IPS DF 4.7 (cell line): ENCODE data around the gene FAM20C.
"Not testable (repeated sequence)": the region's sequence is repeated elsewhere in the genome, so short reads cannot be mapped to it uniquely, and the experiment has no call there.

ENCODE experiments used
- DNase-seq: peaks from one replicate; pipeline ENCODE4 v3.0.0-alpha.2; 2013; ENCODE audit warnings: low spot score; ENCODE audit errors: extremely low read depth

Gene FAM20C

GRCh38 chr7:240887-241421 lies 48.6 kb downstream of the FAM20C start:
- DNase-seq: no peak

GRCh38 chr7:241513-241912 lies 49.1 kb downstream of the FAM20C start:
- no peak for DNase-seq

- not testable (repeated sequence) for DNase-seq
Measured at GRCh38 chr7:242826-243579, 50.6 kb downstream of the FAM20C start.

- DNase-seq: not testable (repeated sequence)
Measured at GRCh38 chr7:243580-243978, 51.2 kb downstream of the FAM20C start.

- no peak for DNase-seq
Measured at GRCh38 chr7:244974-245373, 52.6 kb downstream of the FAM20C start.

GRCh38 chr7:245574-246295 lies 53.4 kb downstream of the FAM20C start:
- no peak for DNase-seq

DNA sequence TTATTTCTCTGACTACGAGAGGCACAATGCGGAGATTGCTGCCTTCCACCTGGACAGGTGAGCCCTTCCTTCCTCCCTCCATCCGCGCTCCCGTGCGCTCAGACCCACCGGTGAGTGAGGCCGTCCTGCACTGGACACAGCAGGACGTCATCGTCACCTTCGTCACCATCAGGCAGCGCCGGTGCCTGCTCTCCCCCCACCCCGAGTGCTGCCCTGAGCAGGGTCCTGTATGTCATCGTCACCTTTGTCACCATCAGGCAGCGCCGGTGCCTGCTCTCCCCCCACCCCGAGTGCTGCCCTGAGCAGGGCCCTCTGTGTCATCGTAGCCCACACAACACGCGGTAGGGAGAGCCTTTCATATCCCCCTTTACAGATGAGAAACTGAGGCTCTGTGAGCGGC lies 54.1 kb downstream of the FAM20C start:
- DNase-seq: no peak

DNA sequence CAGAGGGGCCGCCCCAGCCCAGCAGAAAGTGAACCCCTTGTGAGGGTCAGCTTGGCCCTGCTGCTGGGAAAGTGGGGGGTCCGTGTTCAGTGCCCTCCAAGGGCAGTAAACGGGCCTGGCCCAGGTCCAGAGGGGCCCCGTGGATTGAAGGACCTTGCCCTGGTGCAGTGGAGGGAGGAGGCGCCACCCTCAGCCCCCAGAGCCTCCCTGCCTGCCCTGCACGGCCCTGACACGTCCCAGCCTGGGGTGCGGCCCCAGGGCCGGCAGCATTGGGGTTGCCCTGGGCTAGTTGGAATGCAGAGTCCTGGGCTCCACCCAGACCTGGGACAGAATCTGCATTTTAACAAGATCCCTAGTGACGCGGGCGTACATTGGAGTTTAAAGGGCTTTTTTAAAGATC lies 54.8 kb downstream of the FAM20C start:
- DNase-seq: no peak

DNA sequence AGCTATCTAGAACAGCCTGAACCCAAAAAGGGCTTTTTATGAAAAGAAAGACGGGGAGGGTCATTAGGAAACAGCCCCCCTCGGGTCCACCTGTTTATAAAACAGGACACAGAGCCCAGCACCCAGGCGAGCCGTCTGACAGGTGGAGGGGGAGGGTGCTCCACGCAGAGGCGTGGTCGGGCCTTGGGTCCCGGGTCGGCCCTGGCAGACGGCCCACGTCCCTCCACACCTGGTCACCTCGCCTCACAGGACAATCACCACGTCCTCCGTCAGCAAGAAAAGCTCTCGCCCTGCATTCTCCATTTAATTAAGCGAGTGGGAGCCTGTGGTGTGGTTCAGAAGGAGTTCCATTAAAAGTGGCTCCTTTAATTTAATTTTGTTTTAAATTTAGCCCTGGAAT lies 55.3 kb downstream of the FAM20C start:
- no peak for DNase-seq

DNA sequence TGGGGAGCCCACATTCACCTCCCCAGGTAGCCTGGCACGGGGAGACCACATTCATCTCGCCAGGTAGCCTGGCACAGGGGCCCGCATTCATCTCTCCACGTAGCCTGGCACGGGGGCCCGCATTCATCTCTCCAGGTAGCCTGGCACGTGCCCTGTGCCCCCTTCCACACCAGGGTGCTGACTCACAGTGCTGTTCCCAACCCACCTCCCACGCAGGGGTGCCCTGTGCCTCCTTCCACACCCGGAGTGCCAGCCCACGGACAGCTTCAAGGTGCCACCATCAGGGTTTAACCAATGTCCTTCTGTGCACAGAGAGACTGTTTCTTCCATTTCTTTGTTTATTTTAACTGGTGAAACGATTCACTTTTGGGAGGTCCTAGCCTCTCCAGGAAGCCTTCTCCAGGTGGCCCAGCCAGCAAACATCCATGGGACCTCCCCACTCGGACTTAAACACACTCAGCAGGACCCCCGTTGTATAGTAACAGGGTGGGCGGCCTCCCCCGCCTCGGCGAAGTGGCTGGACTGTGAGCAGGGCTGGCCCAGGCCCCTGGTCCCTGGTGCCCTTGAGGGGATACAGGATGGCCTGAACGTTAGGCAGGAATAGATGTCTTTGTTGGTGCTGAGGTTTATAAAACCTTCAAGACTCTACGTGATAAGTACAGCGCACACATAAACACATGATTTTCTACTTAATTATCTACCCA lies 56.5 kb downstream of the FAM20C start:
- DNase-seq: no peak

GRCh38 chr7:249989-250388 lies 57.6 kb downstream of the FAM20C start:
- DNase-seq: no peak

- no peak for DNase-seq
Measured at GRCh38 chr7:250523-250922, 58.2 kb downstream of the FAM20C start.

DNA sequence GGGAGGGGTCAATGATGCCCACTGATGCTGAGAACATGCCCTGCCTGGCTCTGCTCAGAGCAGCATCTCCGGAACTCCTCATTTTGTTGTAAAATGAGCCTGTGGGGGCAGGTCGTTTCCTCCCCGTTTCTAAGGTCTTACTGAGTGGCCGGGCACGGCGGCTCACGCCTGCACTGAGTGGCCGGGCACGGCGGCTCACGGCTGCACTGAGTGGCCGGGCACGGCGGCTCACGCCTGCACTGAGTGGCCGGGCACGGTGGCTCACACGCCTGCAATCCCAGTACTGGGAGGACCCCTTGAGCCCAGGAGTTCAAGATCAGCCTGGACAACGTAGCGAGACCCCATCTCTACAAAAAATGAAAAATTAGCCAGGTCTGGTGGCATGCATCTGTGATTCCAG lies 58.6 kb downstream of the FAM20C start:
- no peak for DNase-seq

DNA sequence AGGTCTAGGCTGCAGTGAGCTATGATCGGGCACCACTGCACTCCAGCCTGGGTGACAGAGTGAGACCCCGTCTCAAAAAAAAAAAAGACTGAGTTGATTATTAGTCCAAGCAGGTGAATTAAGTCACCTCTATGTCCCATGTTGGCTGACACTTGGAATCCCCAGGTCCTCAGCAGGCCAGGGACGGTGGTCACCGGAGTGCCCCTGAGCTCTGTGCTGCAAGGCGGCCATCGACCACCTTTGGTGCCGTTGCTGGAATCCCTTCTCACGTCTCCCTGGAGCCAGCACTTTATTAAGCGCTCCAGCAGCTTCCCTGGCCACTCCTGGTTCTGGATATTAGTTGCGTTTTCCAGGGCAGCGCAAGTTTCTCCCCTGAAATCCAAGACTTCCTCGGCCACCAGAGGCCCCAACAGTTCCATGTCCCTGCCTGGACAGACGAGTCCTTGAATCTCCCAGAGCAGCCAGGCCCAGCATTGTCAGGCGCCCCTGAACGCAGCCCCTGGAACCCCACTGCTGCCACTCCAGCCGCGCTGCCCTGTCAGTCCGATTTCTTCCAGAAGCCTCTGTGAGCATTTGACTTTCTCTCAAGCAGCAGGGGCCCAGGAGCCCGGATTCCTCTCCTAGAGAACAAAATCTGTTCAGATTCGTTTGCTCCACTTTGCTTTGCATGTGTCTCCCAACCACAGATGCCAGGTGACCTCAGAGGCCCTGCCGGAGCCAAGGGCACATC lies 59.2 kb downstream of the FAM20C start:
- DNase-seq: no peak

DNA sequence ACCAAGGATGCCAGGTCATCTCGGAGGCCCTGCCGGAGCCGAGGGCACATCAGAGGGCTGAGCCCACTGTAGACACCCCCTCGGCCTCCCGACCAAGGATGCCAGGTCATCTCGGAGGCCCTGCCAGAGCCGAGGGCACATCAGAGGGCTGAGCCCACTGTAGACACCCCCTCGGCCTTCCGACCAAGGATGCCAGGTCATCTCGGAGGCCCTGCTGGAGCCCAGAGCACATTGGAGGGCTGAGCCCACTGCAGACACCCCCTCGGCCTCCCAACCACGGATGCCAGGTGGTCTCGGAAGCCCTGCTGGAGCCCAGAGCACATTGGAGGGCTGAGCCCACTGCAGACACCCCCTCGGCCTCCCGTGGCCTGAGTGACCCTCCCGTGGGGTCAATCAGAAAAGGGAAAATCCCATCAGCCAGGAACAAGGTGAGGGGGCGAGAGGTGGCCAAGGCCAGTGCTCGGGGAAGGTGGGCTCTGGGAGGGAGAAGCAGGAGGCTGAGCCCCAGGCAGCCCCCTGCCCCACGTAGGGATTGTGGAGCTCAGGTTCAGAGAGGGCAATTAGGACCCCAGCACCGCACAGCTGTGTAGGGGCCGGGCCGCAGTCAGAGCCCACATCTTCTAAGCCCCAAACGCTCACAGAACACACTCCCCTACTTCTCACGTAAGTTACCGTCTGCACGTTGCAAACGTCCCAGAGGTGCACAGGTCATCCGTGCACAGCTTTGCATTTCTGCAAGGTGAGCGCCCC lies 60.0 kb downstream of the FAM20C start:
- DNase-seq: no peak

DNA sequence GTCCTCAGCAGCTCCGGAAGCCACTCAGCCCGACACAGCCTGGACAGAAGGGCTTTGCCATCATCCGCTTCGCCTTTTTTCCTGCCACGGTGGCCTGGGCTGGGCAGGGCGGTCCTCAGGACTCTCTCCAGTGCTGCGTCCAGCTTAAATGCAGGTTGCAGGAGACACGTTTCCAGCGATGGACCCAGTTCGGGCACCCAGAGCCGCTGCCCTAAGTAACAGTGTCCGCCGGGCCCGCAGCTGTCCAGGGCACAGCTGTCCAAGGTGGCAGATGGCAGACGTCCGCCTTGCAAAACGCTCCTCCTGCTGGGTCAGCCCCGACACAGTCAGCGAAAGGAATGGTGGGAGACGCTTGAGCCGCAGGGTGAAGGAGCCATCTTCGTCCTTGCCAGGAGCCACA lies 60.6 kb downstream of the FAM20C start:
- DNase-seq: no peak

- DNase-seq: no peak
Measured at GRCh38 chr7:253581-254336, 61.4 kb downstream of the FAM20C start.

GRCh38 chr7:254337-255037 lies 62.1 kb downstream of the FAM20C start:
- DNase-seq: no peak

DNA sequence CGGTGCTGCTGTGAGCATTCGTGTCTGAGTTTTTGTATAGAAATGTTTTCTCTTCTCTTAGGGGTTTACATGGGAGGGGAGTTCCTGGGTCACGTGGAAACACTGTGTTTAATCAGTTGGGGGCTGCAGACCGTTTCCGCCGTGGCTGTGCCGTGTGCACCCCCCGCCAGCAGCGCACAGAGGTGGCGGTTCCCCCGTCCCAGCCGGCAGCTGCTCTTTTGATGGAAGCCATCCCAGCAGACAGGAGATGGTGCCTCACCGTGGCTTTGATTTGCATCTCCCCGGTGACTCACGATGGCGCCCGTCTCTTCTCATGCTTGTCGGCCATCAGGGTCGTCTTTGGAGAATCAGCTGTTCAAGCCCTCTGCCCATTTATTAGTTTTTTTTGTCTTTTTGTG lies 62.7 kb downstream of the FAM20C start:
- DNase-seq: no peak
